ENCODE data around the gene SLC25A17.

- no peak for TF ChIP-seq CTCF (IDR thresholded peaks at IDR 0.05; ENCODE audit: insufficient read depth, low read length, poor library complexity, severe bottlenecking)
- no peak for TF ChIP-seq EZH2phosphoT487 (conservative IDR thresholded peaks at IDR 0.05; ENCODE audit: low read length)
Measured at GRCh38 chr22:40805239-40805638, 13.9 kb downstream of the SLC25A17 start.

Measured in SU-DHL-6 (cell line).